ENCODE measurements around the gene C19orf67.

- no peak for TF ChIP-seq EZH2phosphoT487 (IDR thresholded peaks at IDR 0.05; ENCODE audit: low read depth)
- no peak for TF ChIP-seq CTCF (IDR thresholded peaks at IDR 0.05; ENCODE audit: low read depth, low read length)
These were observed 35.1 kb downstream of the C19orf67 start for GRCh38 chr19:14050512-14050911.

All from OCI-LY3 (cell line).